ENCODE results near the gene DNAJC27.

- TF ChIP-seq GATA3 (IDR thresholded peaks at IDR 0.05; ENCODE audit: low read depth, low read length): no peak
- TF ChIP-seq GATA2 (IDR thresholded peaks at IDR 0.05; ENCODE audit: low read depth, low read length): no peak
Measured at GRCh38 chr2:24981411-24982136, 9.8 kb upstream of the DNAJC27 start.
